H1 (cell line): ENCODE results near the gene ALAS1. TPM values are rescaled to one million over a fixed set of nuclear protein-coding genes. Genes with fewer than 3 reads are reported as not detected.
A peak's percentile ranks its signal among the peaks of the same experiment; 100 is the strongest.

ENCODE experiments used
- CTCF ChIA-PET: fragments of 300-600 bp; sonication (Branson Sonifier 250); formaldehyde crosslinking; loops from one replicate; lab custom pipeline; 2021; ENCODE audit not compliant: partially characterized antibody; lab: Charles Lee
- POLR2A ChIA-PET: fragments of 300-600 bp; sonication (Branson Sonifier 250); formaldehyde crosslinking; loops from one replicate; lab custom pipeline; 2021; ENCODE audit warnings: inconsistent platforms; ENCODE audit not compliant: partially characterized antibody; lab: Charles Lee
- DNase-seq, 2 experiments: peaks; one replicate each; pipeline versions ENCODE4 v3.0.0 to v3.0.0-alpha.2; 2010 to 2022; ENCODE audit warnings: low spot score in 2 of 2, low read depth in 1 of 2, mixed read lengths in 1 of 2
- FAIRE-seq: peaks from 2 replicates; lab custom pipeline; 2011; peaks lifted over from hg19 to GRCh38; lab: Jason Lieb, UNC
- H2AFZ ChIP-seq: 2 replicates; pipeline ENCODE4 v1.8.1; 2012; ENCODE audit warnings: low read length, inconsistent platforms
- H2AK5ac ChIP-seq: 2 replicates; pipeline ENCODE4 v1.6.1; 2013; ENCODE audit warnings: low read depth, low read length
- H2BK120ac ChIP-seq: replicated peaks from 2 replicates; pipeline ENCODE3; 2013; ENCODE audit warnings: low read depth, low read length, inconsistent platforms
- H2BK12ac ChIP-seq: 2 replicates; pipeline ENCODE4 v1.6.1; 2013; ENCODE audit warnings: low read depth, low read length
- H2BK15ac ChIP-seq: 2 replicates; pipeline ENCODE4 v1.6.1; 2013; ENCODE audit warnings: low read length
- H2BK20ac ChIP-seq: 2 replicates; pipeline ENCODE4 v1.6.1; 2013; ENCODE audit warnings: low read length
- H2BK5ac ChIP-seq: 2 replicates; pipeline ENCODE4 v1.6.1; 2013; ENCODE audit warnings: low read depth, low read length
- H3K14ac ChIP-seq: 2 replicates; pipeline ENCODE4 v1.6.1; 2013; ENCODE audit warnings: inconsistent platforms; ENCODE audit not compliant: insufficient read length
- H3K18ac ChIP-seq: 2 replicates; pipeline ENCODE4 v1.6.1; 2013; ENCODE audit warnings: low read length; ENCODE audit errors: extremely low read depth
- H3K23ac ChIP-seq: 2 replicates; pipeline ENCODE4 v1.6.1; 2013; ENCODE audit warnings: inconsistent platforms; ENCODE audit not compliant: insufficient read length
- H3K23me2 ChIP-seq: 2 replicates; pipeline ENCODE4 v1.6.1; 2013; ENCODE audit warnings: low read depth, low read length
- H3K27ac ChIP-seq: 2 replicates; pipeline ENCODE4 v1.6.1; 2011; ENCODE audit warnings: low read depth, low read length, inconsistent platforms
- H3K27me3 ChIP-seq, 4 experiments: replicated peaks in 1 of 4; 1 replicate in 1 of 4; 2 replicates in 3 of 4; pipeline versions ENCODE4 v1.6.1 to v1.8.1; 2011 to 2013; ENCODE audit warnings: low read length in 3 of 4, mild to moderate bottlenecking in 3 of 4, inconsistent platforms in 2 of 4, mixed read lengths in 2 of 4, moderate library complexity in 1 of 4; ENCODE audit not compliant: control insufficient read depth in 3 of 4, insufficient read depth in 3 of 4; ENCODE audit errors: extremely low read depth in 1 of 4
- H3K36me3 ChIP-seq, 4 experiments: 2 replicates each; pipeline versions ENCODE4 v1.6.1 to v1.8.1; 2011 to 2013; ENCODE audit warnings: mild to moderate bottlenecking in 4 of 4, low read length in 3 of 4, moderate library complexity in 2 of 4, control low read depth in 1 of 4, inconsistent platforms in 1 of 4; ENCODE audit not compliant: insufficient read depth in 4 of 4, control insufficient read depth in 2 of 4
- H3K4ac ChIP-seq: replicated peaks from 2 replicates; pipeline ENCODE3; 2013; ENCODE audit warnings: low read length, low read depth, mixed read lengths, inconsistent platforms; ENCODE audit not compliant: insufficient read length
- H3K4me1 ChIP-seq, 4 experiments: replicated peaks in 1 of 4; 1 replicate in 1 of 4; 2 replicates in 3 of 4; pipeline versions ENCODE4 v1.6.1 to v1.8.1; 2011 to 2013; ENCODE audit warnings: low read length in 3 of 4, inconsistent platforms in 2 of 4, mixed read lengths in 1 of 4; ENCODE audit not compliant: insufficient read depth in 4 of 4, control insufficient read depth in 3 of 4
- H3K4me2 ChIP-seq, 2 experiments: 2 replicates each; pipeline versions ENCODE4 v1.6.1 to v1.8.1; 2011 to 2013; ENCODE audit warnings: low read depth in 2 of 2, low read length in 2 of 2, control low read depth in 1 of 2, inconsistent platforms in 1 of 2, mild to moderate bottlenecking in 1 of 2; ENCODE audit not compliant: insufficient read depth in 1 of 2
- H3K4me3 ChIP-seq, 4 experiments: fragments of 200-600, 300-600 bp in 1 of 4; sonication (generic), shearing (Covaris generic), sonication (Bioruptor Twin) in 1 of 4; 2 replicates each; pipeline versions ENCODE4 v1.5.1 to v1.8.1; 2011 to 2016; ENCODE audit warnings: low read length in 4 of 4, low read depth in 3 of 4, control low read depth in 2 of 4, inconsistent platforms in 2 of 4, mild to moderate bottlenecking in 2 of 4, mixed read lengths in 1 of 4, moderate library complexity in 1 of 4; ENCODE audit not compliant: insufficient read depth in 2 of 4; ENCODE audit errors: extremely low read depth in 1 of 4
- H3K56ac ChIP-seq: replicated peaks from 2 replicates; pipeline ENCODE3; 2013; ENCODE audit warnings: low read depth, mild to moderate bottlenecking, mixed read lengths, low read length, inconsistent platforms; ENCODE audit not compliant: insufficient read length
- H3K79me1 ChIP-seq: 2 replicates; pipeline ENCODE4 v1.6.1; 2013; ENCODE audit warnings: low read depth, low read length, control low read depth
- H3K79me2 ChIP-seq, 2 experiments: 2 replicates each; pipeline versions ENCODE4 v1.6.1 to v1.8.1; 2012 to 2013; ENCODE audit warnings: low read length in 2 of 2, mild to moderate bottlenecking in 2 of 2, inconsistent platforms in 1 of 2; ENCODE audit not compliant: insufficient read depth in 2 of 2, control insufficient read depth in 1 of 2
- H3K9ac ChIP-seq, 4 experiments: replicated peaks in 1 of 4; 1 replicate in 1 of 4; 2 replicates in 3 of 4; pipeline versions ENCODE4 v1.6.1 to v1.8.1; 2011 to 2013; ENCODE audit warnings: low read depth in 3 of 4, low read length in 3 of 4, control low read depth in 2 of 4, mild to moderate bottlenecking in 2 of 4, moderate library complexity in 2 of 4, inconsistent platforms in 1 of 4; ENCODE audit errors: extremely low read depth in 1 of 4
- H3K9me3 ChIP-seq, 2 experiments: 2 replicates each; pipeline versions ENCODE4 v1.6.1 to v1.8.1; 2012 to 2013; ENCODE audit warnings: mild to moderate bottlenecking in 2 of 2, moderate library complexity in 2 of 2, control low read depth in 1 of 2, inconsistent platforms in 1 of 2, low read depth in 1 of 2, low read length in 1 of 2, mixed read lengths in 1 of 2; ENCODE audit not compliant: insufficient read depth in 2 of 2
- H4K20me1 ChIP-seq, 2 experiments: replicated peaks in 1 of 2; 2 replicates each; pipeline versions ENCODE3 to v1.8.1; 2011 to 2013; ENCODE audit warnings: inconsistent platforms in 2 of 2, low read length in 2 of 2, mild to moderate bottlenecking in 1 of 2; ENCODE audit not compliant: insufficient read depth in 2 of 2, control insufficient read depth in 1 of 2
- H4K5ac ChIP-seq: 2 replicates; pipeline ENCODE4 v1.6.1; 2013; ENCODE audit warnings: low read length, low read depth, mixed read lengths, inconsistent platforms; ENCODE audit not compliant: insufficient read length
- H4K8ac ChIP-seq: 2 replicates; pipeline ENCODE4 v1.8.0; 2013; ENCODE audit warnings: mild to moderate bottlenecking, moderate library complexity, low read length, inconsistent platforms; ENCODE audit not compliant: insufficient read depth; ENCODE audit errors: extremely low read depth
- H4K91ac ChIP-seq: replicated peaks from 2 replicates; pipeline ENCODE3; 2013; ENCODE audit warnings: low read length, mixed read lengths, inconsistent platforms; ENCODE audit not compliant: insufficient read length
- CEBPB ChIP-seq: IDR thresholded peaks from 2 replicates; pipeline ENCODE4 v1.6.1; 2012; ENCODE audit warnings: low read depth, low read length
- POLR2AphosphoS5 ChIP-seq: IDR thresholded peaks from 2 replicates; pipeline ENCODE4 v1.6.1; 2011; ENCODE audit warnings: low read depth, low read length
- RAD21 ChIP-seq, 2 experiments: IDR thresholded peaks in 1 of 2; conservative IDR thresholded peaks in 1 of 2; 2 replicates each; pipeline ENCODE4 v1.6.1; 2011; ENCODE audit warnings: low read depth in 2 of 2, low read length in 2 of 2, improper control_type of control experiment in 1 of 2, inconsistent platforms in 1 of 2, mild to moderate bottlenecking in 1 of 2, moderate library complexity in 1 of 2
- ZNF274 ChIP-seq: IDR thresholded peaks from 2 replicates; pipeline ENCODE4 v1.7.0; 2012; ENCODE audit warnings: low read length, borderline replicate concordance; ENCODE audit errors: extremely low read depth
- WGBS, 2 experiments: shearing (Covaris generic) in 1 of 2; methylation state at CpG; one replicate each; pipeline versions ENCODE4 v1.1.6 to v1.1.7; 2013 to 2015; ENCODE audit warnings: low lambda C conversion rate in 2 of 2, mixed read lengths in 2 of 2, inconsistent platforms in 1 of 2, low coverage in 1 of 2, missing lambda C conversion rate in 1 of 2; ENCODE audit not compliant: insufficient replicate concordance in 2 of 2, insufficient coverage in 1 of 2, insufficient read length in 1 of 2; ENCODE audit errors: extremely low coverage in 1 of 2, missing lambda C conversion rate in 1 of 2; 5-methylcytosine and 5-hydroxymethylcytosine counted together
- polyA plus RNA-seq, 7 experiments: library from polyadenylated mRNA; depleted of rRNA in 3 of 7; stranded (reverse) in 5 of 7; unstranded in 2 of 7; fragments of >200 nt in 5 of 7; fragments of 200-250 nt in 2 of 7; gene quantifications; 1 replicate in 5 of 7; 2 replicates in 1 of 7; 4 replicates in 1 of 7; pipeline versions ENCODE4 v1.2.1 to v1.2.3, GENCODE V29; 2011 to 2013; ENCODE audit warnings: missing spikeins in 2 of 7, mixed read lengths in 2 of 7
- total RNA-seq: library from RNA; stranded (reverse); fragmentation: NEBNext Ultra II Directional; extraction: Animal tissue kit (Norgen Biotek cat#: 25700); gene quantifications from 2 replicates; pipeline ENCODE4 v1.2.1, GENCODE V29; 2021
- TF ChIP-seq, protein P1 (sequence below), 3 experiments: IDR thresholded peaks; 1 replicate in 2 of 3; 2 replicates in 1 of 3; pipeline versions ENCODE4 v1.5.1 to v1.6.1; 2011; ENCODE audit warnings: low read length in 3 of 3, mild to moderate bottlenecking in 3 of 3, inconsistent platforms in 2 of 3, low read depth in 1 of 3, moderate library complexity in 1 of 3; ENCODE audit not compliant: insufficient read depth in 1 of 3; ENCODE audit errors: control extremely low read depth in 1 of 3

Gene ALAS1
- total and polyA plus RNA-seq, 2 of the 8 experiments (the other 6 are each of a cell fraction or from before 2014, with no cell fraction given), result 45.9 to 84.4 TPM

DNA sequence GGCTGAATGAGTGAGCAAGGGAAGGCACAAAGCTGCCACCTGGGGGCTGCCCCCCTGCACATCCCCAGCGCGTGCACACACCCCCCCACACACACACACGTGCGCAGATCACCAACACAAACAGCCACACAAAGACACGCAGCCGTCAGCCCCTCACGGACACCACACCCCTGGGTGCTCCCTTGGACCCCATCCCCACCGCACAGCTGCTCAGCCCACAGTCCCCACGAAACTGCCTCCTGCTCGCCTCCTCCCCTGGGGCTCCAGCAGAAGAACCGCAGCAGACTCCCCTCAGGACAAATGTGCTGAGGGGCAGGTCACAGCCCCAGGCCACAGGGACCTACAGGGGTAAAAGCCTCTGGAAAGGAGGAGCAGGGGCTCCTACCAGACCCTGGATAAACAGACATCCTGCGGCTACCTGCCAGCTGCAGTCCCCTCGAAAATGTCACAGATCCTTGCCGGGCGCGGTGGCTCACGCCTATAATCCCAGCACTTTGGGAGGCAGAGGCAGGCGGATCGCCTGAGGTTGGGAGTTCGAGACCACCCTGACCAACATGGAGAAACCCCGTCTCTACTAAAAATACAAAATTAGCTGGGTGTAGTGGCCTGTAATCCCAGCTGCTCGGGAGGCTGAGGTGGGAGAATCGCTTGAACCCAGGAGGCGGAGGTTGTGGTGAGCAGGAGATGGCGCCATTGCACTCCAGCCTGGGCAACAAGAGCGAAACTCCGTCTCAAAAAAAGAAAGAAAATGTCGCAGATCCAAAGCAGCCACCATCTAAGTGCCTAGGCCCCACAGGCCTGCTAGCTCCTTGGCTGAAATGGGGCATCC, 34.5 kb downstream of the ALAS1 start:
- H2AK5ac ChIP-seq, result no peak overlapping the region
- H2AFZ ChIP-seq, result no peak overlapping the region
- no peak overlapping the region for H3K4me2 ChIP-seq
- no peak overlapping the region for H2BK15ac ChIP-seq
- H2BK120ac ChIP-seq, result no peak overlapping the region
- no peaks in the 10 kb centered on the region for H3K9me3 ChIP-seq
- H3K23ac ChIP-seq, result no peak overlapping the region
- no peak overlapping the region for H3K27ac ChIP-seq
- H2BK5ac ChIP-seq, result no peak overlapping the region; the same call in 1 of the 2 replicates
- H3K27me3 ChIP-seq, result no peaks in the 10 kb centered on the region
- H4K91ac ChIP-seq, result no peak overlapping the region
- H4K5ac ChIP-seq, result no peak overlapping the region
- H4K8ac ChIP-seq, result peak overlapping the region; percentile 15; the same call in 1 of the 2 replicates
- no peaks in the 10 kb centered on the region for H3K23me2 ChIP-seq
- H3K14ac ChIP-seq, result no peak overlapping the region
- peaks cover 0 to 8% of the 10 kb centered on the region in 2 experiments; a peak in 1 of 4 replicates for H3K79me2 ChIP-seq
- H2BK20ac ChIP-seq, result no peak overlapping the region
- no peak overlapping the region for H3K56ac ChIP-seq
- H4K20me1 ChIP-seq, result peaks cover 10 to 13% of the 10 kb centered on the region in 2 experiments
- no peak overlapping the region for H3K4ac ChIP-seq
- H3K4me3 ChIP-seq, result no peak overlapping the region
- POLR2A ChIA-PET, result interaction anchor here (0.6 to 3.7 kb wide), 9 partner anchors 8 to 398 kb away, joined by 3 to 13 read pairs (median 7); partner anchors contain the start of genes PPM1M, RPL29 and WDR82
- H3K79me1 ChIP-seq, result peaks cover 9% of the 10 kb centered on the region
- H3K36me3 ChIP-seq, result peaks cover 5 to 17% (median 11%) of the 10 kb centered on the region in 4 experiments; a peak in 5 of 8 replicates
- no peak for TF ChIP-seq CEBPB
- no peak for TF ChIP-seq ZNF274
- no peak for TF ChIP-seq POLR2AphosphoS5
- TF ChIP-seq, protein P1, sequence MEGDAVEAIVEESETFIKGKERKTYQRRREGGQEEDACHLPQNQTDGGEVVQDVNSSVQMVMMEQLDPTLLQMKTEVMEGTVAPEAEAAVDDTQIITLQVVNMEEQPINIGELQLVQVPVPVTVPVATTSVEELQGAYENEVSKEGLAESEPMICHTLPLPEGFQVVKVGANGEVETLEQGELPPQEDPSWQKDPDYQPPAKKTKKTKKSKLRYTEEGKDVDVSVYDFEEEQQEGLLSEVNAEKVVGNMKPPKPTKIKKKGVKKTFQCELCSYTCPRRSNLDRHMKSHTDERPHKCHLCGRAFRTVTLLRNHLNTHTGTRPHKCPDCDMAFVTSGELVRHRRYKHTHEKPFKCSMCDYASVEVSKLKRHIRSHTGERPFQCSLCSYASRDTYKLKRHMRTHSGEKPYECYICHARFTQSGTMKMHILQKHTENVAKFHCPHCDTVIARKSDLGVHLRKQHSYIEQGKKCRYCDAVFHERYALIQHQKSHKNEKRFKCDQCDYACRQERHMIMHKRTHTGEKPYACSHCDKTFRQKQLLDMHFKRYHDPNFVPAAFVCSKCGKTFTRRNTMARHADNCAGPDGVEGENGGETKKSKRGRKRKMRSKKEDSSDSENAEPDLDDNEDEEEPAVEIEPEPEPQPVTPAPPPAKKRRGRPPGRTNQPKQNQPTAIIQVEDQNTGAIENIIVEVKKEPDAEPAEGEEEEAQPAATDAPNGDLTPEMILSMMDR (IDR thresholded peaks at IDR 0.05; ENCODE audit: control extremely low read depth in 1 of 3, insufficient read depth in 1 of 3, low read depth in 1 of 3, low read length in 3 of 3), result peak in 2 of 3 experiments; percentile 40 to 52; a peak in 3 of 4 replicates
- TF ChIP-seq RAD21 (IDR thresholded peaks at IDR 0.05 in 1 of 2, conservative IDR thresholded peaks at IDR 0.05 in 1 of 2; ENCODE audit: low read depth in 2 of 2, low read length in 2 of 2), result peak; percentile 56 to 62
- WGBS, 2 experiments, result 88% methylated on average over 23 of the region's 28 CpGs; no CpG with 5 or more reads in 1 of the 2 experiments
- no peak overlapping the region for H3K9ac ChIP-seq
- no peak for DNase-seq
- FAIRE-seq, result no peak
- no peak overlapping the region for H3K18ac ChIP-seq
- CTCF ChIA-PET, result interaction anchor here (0.6 to 14.4 kb wide), 41 partner anchors 15 to 229 kb away, joined by 3 to 336 read pairs (median 4); partner anchors contain the start of genes PPM1M, SEMA3G, TLR9 and WDR82
- H2BK12ac ChIP-seq, result 0 out of 2 replicates have a peak overlapping the region, but pooled peaks have one; percentile 39
- H3K4me1 ChIP-seq, result peaks cover 0 to 19% (median 12%) of the 10 kb centered on the region in 4 experiments; a peak in 6 of 7 replicates
